Mononuclear cell (primary cell): ENCODE results near the gene PCYT2. TPM values are rescaled to one million over a fixed set of nuclear protein-coding genes. Genes with fewer than 3 reads are reported as not detected.
"Not testable (repeated sequence)": the region's sequence is repeated elsewhere in the genome, so short reads cannot be mapped to it uniquely, and the experiment has no call there.

Source experiments
- H3K27me3 ChIP-seq: 2 replicates; pipeline ENCODE4 v1.6.0; 2011; ENCODE audit warnings: low read length, control low read depth; ENCODE audit not compliant: insufficient read depth
- H3K4me1 ChIP-seq: 2 replicates; pipeline ENCODE4 v1.5.1; 2011; ENCODE audit warnings: mild to moderate bottlenecking, low read length, control low read depth; ENCODE audit not compliant: insufficient read depth
- H3K4me3 ChIP-seq: 2 replicates; pipeline ENCODE4 v1.5.1; 2011; ENCODE audit warnings: mild to moderate bottlenecking, low read length, moderate library complexity
- H3K9me3 ChIP-seq: 2 replicates; pipeline ENCODE4 v1.5.1; 2011; ENCODE audit warnings: low read depth, mild to moderate bottlenecking, control low read depth, low read length
- total RNA-seq: library from RNA; depleted of rRNA; stranded (reverse); fragments of >200 nt; gene quantifications from one replicate; pipeline ENCODE4 v1.2.3, GENCODE V29; 2012

PCYT2 gene
- total RNA-seq, 1 donor: 10.6 TPM

GRCh38 chr17:81924557-81925532 is 13.6 kb upstream of the PCYT2 start:
- peak overlapping the region; percentile 36 for H3K4me3 ChIP-seq
- peaks cover 73% of the 10 kb centered on the region for H3K4me1 ChIP-seq
- peaks cover 16% of the 10 kb centered on the region for H3K27me3 ChIP-seq
- no peaks in the 10 kb centered on the region for H3K9me3 ChIP-seq

GRCh38 chr17:81923302-81924260 is 12.4 kb upstream of the PCYT2 start:
- peaks cover 83% of the 10 kb centered on the region for H3K4me1 ChIP-seq
- no peaks in the 10 kb centered on the region for H3K9me3 ChIP-seq
- peaks cover 5% of the 10 kb centered on the region for H3K27me3 ChIP-seq
- peak overlapping the region; percentile 36 for H3K4me3 ChIP-seq

- H3K9me3 ChIP-seq: no peaks in the 10 kb centered on the region
- H3K4me3 ChIP-seq: no peak overlapping the region
- H3K27me3 ChIP-seq: no peaks in the 10 kb centered on the region
- H3K4me1 ChIP-seq: peaks cover 80% of the 10 kb centered on the region
These were observed 11.5 kb upstream of the PCYT2 start for GRCh38 chr17:81922566-81923301.

- Histone ChIP-seq H3K27me3 (no peaks in the 10 kb centered on the region), H3K4me1 (peaks cover 84% of the 10 kb centered on the region), H3K9me3 (no peaks in the 10 kb centered on the region), H3K4me3 (no peak overlapping the region)
These were observed 10.9 kb upstream of the PCYT2 start for GRCh38 chr17:81921996-81922565.

- H3K4me3 ChIP-seq: no peak overlapping the region
- no peaks in the 10 kb centered on the region for H3K27me3 ChIP-seq
- H3K4me1 ChIP-seq: peaks cover 88% of the 10 kb centered on the region
- H3K9me3 ChIP-seq: no peaks in the 10 kb centered on the region
These were observed 10.3 kb upstream of the PCYT2 start for GRCh38 chr17:81921537-81921862.

GRCh38 chr17:81920612-81921536 is 9.7 kb upstream of the PCYT2 start:
- Histone ChIP-seq H3K4me3 (no peak overlapping the region), H3K27me3 (no peaks in the 10 kb centered on the region), H3K9me3 (no peaks in the 10 kb centered on the region), H3K4me1 (peaks cover 88% of the 10 kb centered on the region)

GRCh38 chr17:81918832-81919545 is 7.8 kb upstream of the PCYT2 start:
- H3K4me1 ChIP-seq: peaks cover 71% of the 10 kb centered on the region
- H3K9me3 ChIP-seq: no peaks in the 10 kb centered on the region
- H3K4me3 ChIP-seq: no peak overlapping the region
- no peaks in the 10 kb centered on the region for H3K27me3 ChIP-seq

GRCh38 chr17:81918333-81918669 is 7.1 kb upstream of the PCYT2 start:
- not testable (repeated sequence) for H3K9me3 ChIP-seq, H3K4me3 ChIP-seq, H3K27me3 ChIP-seq
- peaks cover 66% of the 10 kb centered on the region for H3K4me1 ChIP-seq

- Histone ChIP-seq H3K4me1 (peaks cover 63% of the 10 kb centered on the region), H3K4me3 (peak within 1 kb of the TSS; percentile 88), H3K27me3 (no peaks in the 10 kb centered on the region), H3K9me3 (no peaks in the 10 kb centered on the region)
These were observed 6.5 kb upstream of the PCYT2 start, which contains the start of gene SIRT7 for GRCh38 chr17:81917565-81918332. Gene SIRT7 (minus strand): TSS chr17:81918176. CDS start chr17:81918131, 45 bp downstream.

- Histone ChIP-seq H3K27me3 (no peaks in the 10 kb centered on the region), H3K4me1 (peaks cover 56% of the 10 kb centered on the region), H3K9me3 (no peaks in the 10 kb centered on the region), H3K4me3 (peak overlapping the region; percentile 88)
These were observed 5.2 kb upstream of the PCYT2 start for GRCh38 chr17:81916234-81917001.

GRCh38 chr17:81915331-81915730 is 4.1 kb upstream of the PCYT2 start:
- H3K4me3 ChIP-seq: no peak overlapping the region
- peaks cover 51% of the 10 kb centered on the region for H3K4me1 ChIP-seq
- H3K9me3 ChIP-seq: no peaks in the 10 kb centered on the region
- H3K27me3 ChIP-seq: no peaks in the 10 kb centered on the region
